HG03060 (cell line): ENCODE measurements around the gene TIMP4.

Source experiments
- ATAC-seq: cut with Tn5 transposase; IDR thresholded peaks from one replicate; pipeline ENCODE4 v1.9.1; 2021; ENCODE audit warnings: low read depth, moderate number of reproducible peaks; ENCODE audit not compliant: unreplicated experiment

The TIMP4 gene

GRCh38 chr3:12115104-12115503 is 43.6 kb downstream of the TIMP4 start:
- no peak for ATAC-seq

- no peak for ATAC-seq
Observed at GRCh38 chr3:12114251-12114650, 44.5 kb downstream of the TIMP4 start.

- ATAC-seq = no peak
Observed at GRCh38 chr3:12107071-12107713, 51.5 kb downstream of the TIMP4 start.
